Activated CD4-positive, CD25-positive, alpha-beta regulatory T cell treated with anti-CD3 and anti-CD28 coated beads, Interleukin-2, amount 50 U/mL, for 24 hours (primary cell): ENCODE data around the gene KCNK15.

Experiments used
- ATAC-seq, 2 donors: fragments of 150-1000 bp; cut with Tn5 transposase; one replicate each; pipeline ENCODE4 v1.10.0; 2021; ENCODE audit warnings: mild to moderate bottlenecking in 1 of 2, moderate library complexity in 1 of 2

KCNK15 gene

GRCh38 chr20:44736170-44737021, 9.3 kb upstream of the KCNK15 start:
- peak; percentile 61 to 63 for ATAC-seq

GRCh38 chr20:44737116-44737515, 8.5 kb upstream of the KCNK15 start:
- ATAC-seq, result no peak

GRCh38 chr20:44738813-44739477, 6.7 kb upstream of the KCNK15 start:
- peak; percentile 50 for ATAC-seq

GRCh38 chr20:44739942-44740341, 5.7 kb upstream of the KCNK15 start:
- ATAC-seq, result no peak

GRCh38 chr20:44742304-44743079, 3.2 kb upstream of the KCNK15 start:
- no peak for ATAC-seq

GRCh38 chr20:44743080-44743701, 2.5 kb upstream of the KCNK15 start:
- no peak for ATAC-seq

- no peak for ATAC-seq
Observed at GRCh38 chr20:44743916-44744655, 1.6 kb upstream of the KCNK15 start.

- no peak for ATAC-seq
Observed at GRCh38 chr20:44745122-44745597, 505 bp upstream of the KCNK15 start.

GRCh38 chr20:44746367-44747165, 901 bp downstream of the KCNK15 start:
- no peak for ATAC-seq

- ATAC-seq, result peak; percentile 39 to 41
Observed at GRCh38 chr20:44747166-44748004, 1.7 kb downstream of the KCNK15 start.

- no peak for ATAC-seq
Observed at GRCh38 chr20:44748005-44748370, 2.3 kb downstream of the KCNK15 start.

GRCh38 chr20:44750081-44750805, 4.6 kb downstream of the KCNK15 start:
- no peak for ATAC-seq

- ATAC-seq, result no peak
Observed at GRCh38 chr20:44752099-44752931, 6.7 kb downstream of the KCNK15 start.

GRCh38 chr20:44754554-44754953, 8.9 kb downstream of the KCNK15 start:
- no peak for ATAC-seq

GRCh38 chr20:44756011-44756688, 10.5 kb downstream of the KCNK15 start:
- no peak for ATAC-seq

GRCh38 chr20:44756956-44757355, 11.3 kb downstream of the KCNK15 start:
- ATAC-seq, result no peak

GRCh38 chr20:44758247-44759101, 12.8 kb downstream of the KCNK15 start:
- no peak for ATAC-seq
